ENCODE measurements around the gene GAPT.

Gene GAPT

GRCh38 chr5:58491216-58491892 is at the start of gene GAPT:
TSS of gene GAPT (plus strand) at chr5:58491435. CDS start at chr5:58494537, 3,102 bp downstream.
- no peaks in the 10 kb centered on the region for H3K9me2 ChIP-seq (replicated peaks; ENCODE audit: insufficient read depth, low read length)

GRCh38 chr5:58444805-58445204 is 46.4 kb upstream of the GAPT start:
- Histone ChIP-seq H4K20me1 (ENCODE audit: low read depth, low read length) (no peaks in the 10 kb centered on the region), H2AFZ (ENCODE audit: low read depth, low read length, severe bottlenecking) (no peak overlapping the region), H3K9me2 (replicated peaks; ENCODE audit: insufficient read depth, low read length) (no peaks in the 10 kb centered on the region), H3K27ac (ENCODE audit: low read depth, low read length) (no peak overlapping the region), H3K9me3 (ENCODE audit: insufficient read depth, low read length) (no peaks in the 10 kb centered on the region), H3F3A (ENCODE audit: insufficient read depth) (no peaks in the 10 kb centered on the region), H3K4me2 (ENCODE audit: low read depth, low read length, poor library complexity, severe bottlenecking) (no peak overlapping the region), H3K4me3 (ENCODE audit: insufficient read depth, low read length, poor library complexity, severe bottlenecking) (no peak overlapping the region), H3K27me3 (ENCODE audit: low read length) (no peaks in the 10 kb centered on the region), H3K79me2 (ENCODE audit: insufficient read depth, low read length) (no peaks in the 10 kb centered on the region), H3K9ac (ENCODE audit: low read length) (no peak overlapping the region), H3K36me3 (ENCODE audit: low read length) (no peaks in the 10 kb centered on the region)
- TF ChIP-seq CTCF (IDR thresholded peaks at IDR 0.05; ENCODE audit: insufficient read depth, low read length, poor library complexity, severe bottlenecking) (no peak), EZH2phosphoT487 (conservative IDR thresholded peaks at IDR 0.05; ENCODE audit: low read length) (no peak)

More at GRCh38 chr5:58491216-58491892, at the start of gene GAPT:
- H3K9ac ChIP-seq (ENCODE audit: low read length), result peak within 1 kb of the TSS; percentile 47
- H3K36me3 ChIP-seq (ENCODE audit: low read length), result no peaks in the 10 kb centered on the region
- no peaks in the 10 kb centered on the region for H3K27me3 ChIP-seq (ENCODE audit: low read length)
- H4K20me1 ChIP-seq (ENCODE audit: low read depth, low read length), result no peaks in the 10 kb centered on the region
- no peaks in the 10 kb centered on the region for H3F3A ChIP-seq (ENCODE audit: insufficient read depth)
- peak within 1 kb of the TSS; percentile 54 for H3K4me3 ChIP-seq (ENCODE audit: insufficient read depth, low read length, poor library complexity, severe bottlenecking)
- TF ChIP-seq CTCF (IDR thresholded peaks at IDR 0.05; ENCODE audit: insufficient read depth, low read length, poor library complexity, severe bottlenecking) (no peak), EZH2phosphoT487 (conservative IDR thresholded peaks at IDR 0.05; ENCODE audit: low read length) (no peak)
- no peaks in the 10 kb centered on the region for H3K79me2 ChIP-seq (ENCODE audit: insufficient read depth, low read length)
- H3K27ac ChIP-seq (ENCODE audit: low read depth, low read length), result peak within 1 kb of the TSS; percentile 57
- no peaks in the 10 kb centered on the region for H3K9me3 ChIP-seq (ENCODE audit: insufficient read depth, low read length)
- peak within 1 kb of the TSS; percentile 52 for H2AFZ ChIP-seq (ENCODE audit: low read depth, low read length, severe bottlenecking)
- peak within 1 kb of the TSS; percentile 91 for H3K4me2 ChIP-seq (ENCODE audit: low read depth, low read length, poor library complexity, severe bottlenecking)

- Histone ChIP-seq H2AFZ (ENCODE audit: low read depth, low read length, severe bottlenecking) (no peak overlapping the region), H4K20me1 (ENCODE audit: low read depth, low read length) (no peaks in the 10 kb centered on the region), H3K27ac (ENCODE audit: low read depth, low read length) (no peak overlapping the region), H3K27me3 (ENCODE audit: low read length) (no peaks in the 10 kb centered on the region), H3K36me3 (ENCODE audit: low read length) (no peaks in the 10 kb centered on the region), H3K9ac (ENCODE audit: low read length) (no peak overlapping the region), H3K9me2 (replicated peaks; ENCODE audit: insufficient read depth, low read length) (no peaks in the 10 kb centered on the region), H3K4me2 (ENCODE audit: low read depth, low read length, poor library complexity, severe bottlenecking) (no peak overlapping the region), H3F3A (ENCODE audit: insufficient read depth) (no peaks in the 10 kb centered on the region), H3K79me2 (ENCODE audit: insufficient read depth, low read length) (no peaks in the 10 kb centered on the region), H3K9me3 (ENCODE audit: insufficient read depth, low read length) (no peaks in the 10 kb centered on the region), H3K4me3 (ENCODE audit: insufficient read depth, low read length, poor library complexity, severe bottlenecking) (no peak overlapping the region)
- TF ChIP-seq EZH2phosphoT487 (conservative IDR thresholded peaks at IDR 0.05; ENCODE audit: low read length), result no peak
- TF ChIP-seq CTCF (IDR thresholded peaks at IDR 0.05; ENCODE audit: insufficient read depth, low read length, poor library complexity, severe bottlenecking), result no peak
These were observed 45.2 kb upstream of the GAPT start for GRCh38 chr5:58446024-58446423.
